BLaER1 (cell line): ENCODE data around the gene ZNF451.

Experiments
- H3K27ac ChIP-seq: shearing (Covaris generic); formaldehyde crosslinking; 2 replicates; pipeline ENCODE4 v1.8.1; 2022
- H3K27me3 ChIP-seq: shearing (Covaris generic); formaldehyde crosslinking; 2 replicates; pipeline ENCODE4 v1.8.1; 2022
- H3K36me3 ChIP-seq: shearing (Covaris generic); formaldehyde crosslinking; 2 replicates; pipeline ENCODE4 v1.8.1; 2022
- H3K4me1 ChIP-seq: shearing (Covaris generic); formaldehyde crosslinking; 2 replicates; pipeline ENCODE4 v1.8.1; 2022
- H3K4me2 ChIP-seq: shearing (Covaris generic); formaldehyde crosslinking; 2 replicates; pipeline ENCODE4 v1.8.1; 2022
- H3K4me3 ChIP-seq: shearing (Covaris generic); formaldehyde crosslinking; 2 replicates; pipeline ENCODE4 v1.8.1; 2022
- H3K9ac ChIP-seq: shearing (Covaris generic); formaldehyde crosslinking; 2 replicates; pipeline ENCODE4 v1.8.1; 2022
- H3K9me3 ChIP-seq: shearing (Covaris generic); formaldehyde crosslinking; 2 replicates; pipeline ENCODE4 v1.8.1; 2022
- H4K20me1 ChIP-seq: shearing (Covaris generic); formaldehyde crosslinking; 2 replicates; pipeline ENCODE4 v1.8.1; 2022
- Cebpa-rat ChIP-seq: shearing (Covaris generic); IDR thresholded peaks from 2 replicates; pipeline ENCODE4 v1.8.1; 2022

ZNF451 gene

DNA sequence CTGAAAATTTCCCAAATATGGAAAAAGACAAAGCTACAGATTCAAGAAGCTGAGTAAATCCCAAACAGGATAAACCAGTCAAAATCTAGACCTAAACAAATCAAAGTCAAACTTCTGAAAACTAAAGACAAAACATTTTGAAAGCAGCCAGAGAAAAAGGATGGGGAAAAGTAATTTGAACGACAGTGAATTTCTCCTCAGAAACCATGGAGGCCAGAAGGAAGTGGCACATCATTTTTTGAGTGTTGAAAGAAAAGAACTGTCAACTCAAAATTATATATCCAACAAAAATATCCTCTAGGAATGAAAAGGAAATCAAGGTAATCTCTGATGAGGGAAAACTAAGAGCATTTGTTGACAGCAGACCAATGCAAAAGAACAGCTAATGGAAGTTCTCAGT is 125.3 kb downstream of the ZNF451 start:
- Histone ChIP-seq H3K9me3 (0 out of 2 replicates have a peak, but pooled peaks cover 2% of the 10 kb centered on the region), H3K4me3 (no peak overlapping the region), H3K27me3 (no peaks in the 10 kb centered on the region), H3K4me1 (peaks cover 13% of the 10 kb centered on the region; the same call in 1 of the 2 replicates), H3K4me2 (no peak overlapping the region), H3K36me3 (no peaks in the 10 kb centered on the region), H3K9ac (no peak overlapping the region), H4K20me1 (no peaks in the 10 kb centered on the region), H3K27ac (no peak overlapping the region)
- no peak for TF ChIP-seq Cebpa-rat

DNA sequence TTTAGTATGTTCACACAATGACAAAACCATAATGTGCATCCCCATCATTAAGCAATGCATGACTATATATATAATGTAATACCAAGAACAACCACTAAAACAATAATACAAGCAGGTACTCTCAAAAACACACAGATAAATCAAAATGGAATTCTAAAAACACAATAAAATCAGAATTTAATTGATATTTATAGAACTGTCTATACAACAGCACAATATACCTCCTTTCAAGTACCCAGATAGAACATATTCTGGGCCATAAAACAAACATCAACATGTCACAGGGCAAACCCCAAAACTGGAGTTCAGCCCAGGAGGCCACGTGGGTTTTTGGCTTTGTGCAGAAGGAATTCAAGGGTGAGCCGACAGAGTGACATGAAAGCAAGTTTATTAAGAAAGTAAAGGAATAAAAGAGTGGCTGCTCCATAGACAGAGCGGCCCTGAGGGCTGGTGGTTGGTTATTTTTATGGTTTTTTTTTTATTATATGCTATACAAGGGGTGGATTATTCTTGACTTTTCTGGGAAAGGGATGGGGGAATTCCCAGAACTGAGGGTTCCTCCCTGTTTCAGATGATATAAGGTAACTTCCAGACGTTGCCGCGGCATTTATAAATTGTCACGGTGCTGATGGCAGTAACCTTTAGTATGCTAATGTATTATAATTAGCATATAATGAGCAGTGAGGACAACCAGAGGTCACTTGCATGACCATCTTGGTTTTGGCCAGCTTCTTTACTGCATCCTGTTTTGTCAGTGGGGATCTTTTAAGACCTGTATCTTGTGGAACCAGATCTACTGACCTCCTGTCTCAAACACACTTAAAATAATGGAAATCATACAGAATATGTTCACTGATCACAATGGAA is 126.5 kb downstream of the ZNF451 start:
- H3K27me3 ChIP-seq: no peaks in the 10 kb centered on the region
- TF ChIP-seq Cebpa-rat: no peak
- no peak overlapping the region for H3K9ac ChIP-seq
- no peak overlapping the region for H3K4me3 ChIP-seq
- H3K4me2 ChIP-seq: no peak overlapping the region
- peaks cover 19% of the 10 kb centered on the region for H3K4me1 ChIP-seq
- H4K20me1 ChIP-seq: no peaks in the 10 kb centered on the region
- 0 out of 2 replicates have a peak, but pooled peaks cover 2% of the 10 kb centered on the region for H3K9me3 ChIP-seq
- H3K36me3 ChIP-seq: no peaks in the 10 kb centered on the region
- no peak overlapping the region for H3K27ac ChIP-seq

DNA sequence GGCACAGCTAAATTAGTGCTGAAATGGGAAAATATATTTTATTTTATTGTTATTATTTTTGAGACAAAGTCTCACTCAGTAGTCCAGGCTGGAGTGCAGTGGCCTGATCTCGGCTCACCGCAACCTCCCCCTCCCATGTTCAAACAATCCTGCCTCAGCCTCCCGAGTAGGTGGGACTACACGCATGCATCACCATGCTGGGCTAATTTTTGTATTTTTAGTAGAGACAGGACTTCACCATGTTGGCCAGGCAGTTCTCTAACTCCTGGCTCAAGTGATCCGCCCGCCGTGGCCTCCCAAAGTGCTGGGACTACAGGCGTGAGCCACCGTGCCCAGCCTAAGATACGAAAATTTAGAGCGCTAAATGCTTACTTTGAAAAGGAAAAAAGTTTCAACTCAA is 127.3 kb downstream of the ZNF451 start:
- Histone ChIP-seq H3K4me1 (peaks cover 19% of the 10 kb centered on the region), H3K27me3 (no peaks in the 10 kb centered on the region), H3K4me3 (no peak overlapping the region), H4K20me1 (no peaks in the 10 kb centered on the region), H3K9me3 (0 out of 2 replicates have a peak, but pooled peaks cover 2% of the 10 kb centered on the region), H3K4me2 (no peak overlapping the region), H3K9ac (no peak overlapping the region), H3K27ac (no peak overlapping the region), H3K36me3 (no peaks in the 10 kb centered on the region)
- TF ChIP-seq Cebpa-rat: no peak
